Mesenteric fat pad (tissue), 1 donor: ENCODE measurements around the gene DUSP7. TPM values are rescaled to one million over a fixed set of nuclear protein-coding genes. Genes with fewer than 3 reads are reported as not detected.
"Not testable (repeated sequence)": the region's sequence is repeated elsewhere in the genome, so short reads cannot be mapped to it uniquely, and the experiment has no call there.

ENCODE experiments used
- DNase-seq: peaks from one replicate; pipeline ENCODE4 v3.0.0-alpha.2; 2020; ENCODE audit warnings: low spot score
- total RNA-seq: library from RNA; stranded (reverse); fragmentation: NEBNext Ultra II Directional; extraction: Animal tissue kit (Norgen Biotek cat#: 25700); gene quantifications from one replicate; pipeline ENCODE4 v1.2.1, GENCODE V29; 2021
- donor health status: DM: yes; HTN: yes; CAD: no.

The DUSP7 gene
- total RNA-seq, 1 donor from 2014 or later, result 17.2 TPM

DNA sequence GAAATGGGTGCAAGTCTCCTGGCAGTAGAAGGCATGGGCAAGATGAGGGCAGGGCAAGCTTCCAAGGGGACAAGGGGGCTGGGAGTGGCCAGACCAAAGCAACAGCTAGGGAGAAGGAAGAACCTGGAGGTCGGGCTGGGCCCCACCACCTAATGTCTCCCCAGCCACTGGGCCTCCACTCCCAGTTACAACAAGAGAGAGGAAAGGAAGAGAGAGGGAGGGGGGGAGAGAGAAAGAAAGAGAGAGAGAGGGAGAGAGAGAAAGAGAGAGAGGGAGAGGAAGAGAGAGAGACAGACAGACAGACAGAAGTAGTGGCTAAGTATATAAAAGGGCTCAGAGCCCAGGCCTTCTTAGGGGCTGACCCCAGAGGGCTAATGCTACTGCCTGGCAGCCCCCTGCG is 6.9 kb downstream of the DUSP7 start:
- no peak for DNase-seq

DNA sequence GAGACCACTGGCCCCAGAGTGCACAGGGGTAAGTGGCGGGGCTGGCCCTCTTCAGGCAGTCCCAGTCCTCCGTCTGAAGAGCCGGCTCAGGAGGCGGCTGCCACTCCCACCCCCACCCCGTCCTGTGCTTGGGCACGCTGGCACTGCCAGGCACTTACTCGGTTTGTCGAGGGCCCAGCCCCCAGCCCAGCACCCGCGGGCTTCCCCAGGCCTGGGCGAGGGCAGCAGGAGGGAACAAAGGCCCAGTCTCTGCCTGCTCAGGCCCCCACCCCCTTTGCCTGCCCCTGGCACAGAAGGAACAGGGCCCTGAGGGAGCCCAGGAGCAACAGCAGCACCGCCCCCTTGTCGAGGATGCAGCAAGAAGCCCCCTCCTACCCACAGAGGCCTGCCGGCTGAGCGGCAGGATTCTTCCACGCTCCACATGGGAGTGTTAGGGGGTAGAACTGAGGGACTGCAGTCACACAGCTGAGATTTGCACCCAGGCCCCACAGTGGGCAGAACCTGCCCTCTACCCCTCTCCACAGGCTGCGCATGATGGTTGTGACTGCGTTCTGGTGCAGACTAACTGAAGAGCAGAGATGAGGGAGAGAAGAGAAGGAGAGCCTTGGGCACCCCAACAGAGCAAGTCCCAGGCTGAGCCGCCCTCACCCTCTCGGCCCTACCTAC is 8.9 kb downstream of the DUSP7 start:
- DNase-seq, result no peak

DNA sequence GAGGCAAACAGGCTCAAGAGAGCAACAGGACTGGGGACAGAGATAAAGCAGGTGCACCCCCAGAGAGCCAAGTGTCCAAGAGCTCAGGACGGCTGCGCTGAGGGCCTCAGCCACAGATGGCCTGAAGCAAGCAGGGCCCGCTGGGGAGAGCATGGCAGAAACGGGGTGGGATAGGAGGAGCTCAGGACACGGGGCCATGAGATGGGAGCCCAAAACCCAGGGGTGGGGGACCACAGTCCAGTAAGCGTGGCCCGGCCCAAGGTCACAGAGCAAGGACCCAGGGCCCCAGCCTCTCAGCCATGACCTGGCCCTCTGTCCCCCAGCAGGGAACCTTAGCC is 9.5 kb downstream of the DUSP7 start:
- no peak for DNase-seq

DNA sequence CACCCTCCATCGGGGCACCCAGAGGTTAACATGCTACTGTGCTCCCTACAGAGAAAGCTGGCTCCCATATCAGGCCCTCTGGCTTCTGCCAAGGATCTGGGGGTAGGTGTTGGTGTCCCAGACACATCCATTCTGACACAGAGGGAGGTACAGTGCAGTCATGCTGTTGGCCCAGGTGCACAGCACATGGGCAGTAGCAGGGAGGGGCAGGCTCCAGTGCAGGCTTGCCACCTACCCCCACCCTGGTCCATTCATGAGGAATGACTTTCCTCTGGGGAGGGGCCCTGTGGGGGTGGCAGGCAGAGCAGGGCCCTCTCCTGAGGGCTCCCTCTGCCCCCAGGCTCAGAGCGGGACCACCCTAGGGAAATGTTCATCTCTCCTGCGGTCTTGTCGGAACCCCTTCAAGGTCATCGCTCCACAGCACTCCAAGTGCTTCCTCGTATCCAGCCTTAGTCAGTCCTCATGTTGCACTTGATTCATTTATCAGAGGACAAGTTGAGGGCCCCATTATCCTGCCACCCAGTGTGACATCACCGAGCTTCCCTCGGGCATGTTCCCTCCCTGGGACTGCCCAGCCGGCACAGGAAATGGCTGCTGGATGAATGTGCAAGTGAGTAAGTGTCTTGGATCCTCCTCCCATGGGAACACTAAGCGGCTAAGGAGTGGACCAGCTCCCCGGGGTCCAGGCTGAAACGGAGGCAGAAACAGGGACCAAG is 10.0 kb downstream of the DUSP7 start:
- no peak for DNase-seq

DNA sequence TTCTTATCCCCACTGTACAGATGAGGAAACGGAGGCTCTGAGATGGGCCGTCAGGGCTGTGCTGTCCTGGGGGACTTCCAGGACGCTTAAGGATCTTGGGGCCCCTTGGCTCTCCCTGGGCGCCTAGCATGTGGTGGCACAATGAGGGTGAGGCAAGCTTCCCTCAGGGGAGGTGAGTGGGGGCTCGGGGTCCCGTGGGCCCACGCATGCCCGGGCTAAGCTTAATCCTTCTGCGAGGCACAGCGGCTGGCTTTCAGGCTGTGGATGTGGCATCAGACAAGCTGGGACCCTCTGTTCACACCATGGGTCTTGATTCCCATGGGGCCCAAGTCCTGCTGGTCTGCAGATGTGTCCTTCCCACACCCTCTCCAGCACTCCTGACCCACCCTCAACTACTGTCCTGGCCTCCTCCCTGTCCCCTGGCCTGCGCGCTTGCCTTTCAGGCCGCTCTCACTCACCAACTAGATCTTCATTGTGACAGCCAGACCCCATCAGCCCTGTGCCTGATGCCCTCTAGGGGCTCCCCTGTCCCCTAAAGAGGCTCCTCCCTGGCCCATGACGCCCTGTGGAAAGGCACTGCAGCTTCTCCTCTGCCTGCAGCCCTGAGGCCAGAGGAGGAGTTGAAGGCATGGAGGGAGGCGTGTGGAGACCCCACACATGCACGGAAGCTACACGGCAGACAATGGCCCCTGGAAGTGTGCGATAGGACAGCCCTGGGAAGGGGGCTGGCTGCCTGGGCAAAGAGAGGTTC is 11.3 kb downstream of the DUSP7 start:
- no peak for DNase-seq

DNA sequence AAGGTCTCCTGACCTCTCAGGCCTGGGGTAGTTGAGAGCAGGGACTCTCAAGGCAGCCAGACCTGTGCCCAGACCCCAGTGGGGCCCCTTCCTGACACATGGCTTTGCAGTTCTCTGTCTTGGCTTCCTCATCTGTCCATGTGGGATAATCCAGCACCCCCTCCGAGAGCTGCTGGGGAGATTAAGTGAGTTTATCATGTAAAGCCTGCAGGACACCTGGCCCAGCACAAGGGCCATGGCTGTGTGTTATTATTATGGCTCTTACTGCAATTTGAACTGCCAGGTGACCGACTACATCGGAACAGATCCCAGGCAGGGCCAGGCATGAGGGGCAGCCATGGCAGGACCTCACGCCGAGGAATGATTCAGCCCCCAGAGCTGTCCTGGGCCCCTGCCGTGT is 12.6 kb downstream of the DUSP7 start:
- no peak for DNase-seq

DNA sequence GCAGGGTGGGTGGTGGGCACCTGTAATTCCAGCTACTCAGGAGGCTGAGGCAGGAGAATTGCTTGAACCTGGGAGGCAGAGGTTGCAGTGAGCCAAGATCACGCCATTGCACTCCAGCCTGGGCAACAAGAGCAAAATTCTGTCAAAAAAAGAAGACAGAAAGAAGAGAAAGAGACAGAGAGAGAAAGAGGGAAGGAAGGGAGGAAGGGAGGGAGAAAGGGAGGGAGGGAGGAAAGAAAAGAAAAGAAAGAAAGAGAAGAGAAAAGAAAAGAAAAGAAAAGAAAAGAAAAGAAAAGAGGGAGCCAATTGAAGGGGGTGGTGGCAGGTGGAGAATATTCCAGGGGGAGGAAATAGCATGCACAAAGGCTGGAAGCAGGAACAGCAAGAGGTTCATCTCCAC is 13.3 kb downstream of the DUSP7 start:
- DNase-seq, result not testable (repeated sequence)

DNA sequence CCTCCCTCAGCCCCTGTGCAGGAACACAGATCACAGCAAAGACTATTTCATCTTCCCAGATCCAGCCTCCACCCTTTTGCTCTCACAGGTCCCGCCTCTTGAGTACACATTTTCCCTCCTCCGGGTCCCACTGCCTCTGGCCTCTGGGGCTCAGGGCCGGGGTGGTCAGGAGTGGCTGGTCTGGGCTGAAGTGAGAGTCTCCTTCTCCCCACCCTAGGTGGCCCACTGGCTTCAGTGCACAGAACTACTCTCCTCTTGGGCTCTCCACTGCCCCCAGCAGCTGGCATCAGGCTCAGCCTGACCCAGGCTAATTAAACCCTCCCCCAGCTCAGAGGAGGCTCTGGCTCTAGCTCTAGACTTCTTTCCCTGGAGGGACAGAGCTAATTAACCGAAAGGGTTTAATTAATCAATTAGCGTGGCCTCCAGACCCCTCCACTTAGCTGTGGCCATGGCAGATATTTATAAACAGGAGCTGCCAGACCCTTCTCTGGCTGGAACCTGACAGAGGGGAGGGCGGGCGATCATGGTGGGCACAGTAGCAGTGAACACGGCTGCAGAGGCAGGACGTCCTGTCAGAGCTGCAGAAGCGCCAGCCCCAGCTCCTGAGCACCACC is 15.1 kb downstream of the DUSP7 start:
- DNase-seq, result no peak

DNA sequence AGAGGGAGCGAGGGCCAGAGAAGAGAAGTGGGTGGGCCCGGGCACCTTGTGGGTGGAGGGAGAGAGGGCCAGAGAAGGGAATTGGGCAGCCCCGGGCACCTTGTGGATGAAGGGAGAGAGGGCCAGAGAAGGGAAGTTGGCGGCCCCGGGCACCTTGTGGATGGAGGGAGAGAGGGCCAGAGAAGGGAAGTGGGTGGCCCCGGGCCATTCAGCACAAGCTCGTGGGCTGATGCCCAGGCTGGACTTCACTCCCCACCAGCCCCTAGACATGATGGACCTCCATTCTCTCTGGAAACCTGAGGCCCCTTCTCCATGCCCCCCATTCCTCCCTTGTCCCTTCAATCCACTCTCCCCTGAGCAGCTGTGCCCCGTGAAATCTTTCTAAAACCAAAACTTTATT is 15.8 kb downstream of the DUSP7 start:
- no peak for DNase-seq

DNA sequence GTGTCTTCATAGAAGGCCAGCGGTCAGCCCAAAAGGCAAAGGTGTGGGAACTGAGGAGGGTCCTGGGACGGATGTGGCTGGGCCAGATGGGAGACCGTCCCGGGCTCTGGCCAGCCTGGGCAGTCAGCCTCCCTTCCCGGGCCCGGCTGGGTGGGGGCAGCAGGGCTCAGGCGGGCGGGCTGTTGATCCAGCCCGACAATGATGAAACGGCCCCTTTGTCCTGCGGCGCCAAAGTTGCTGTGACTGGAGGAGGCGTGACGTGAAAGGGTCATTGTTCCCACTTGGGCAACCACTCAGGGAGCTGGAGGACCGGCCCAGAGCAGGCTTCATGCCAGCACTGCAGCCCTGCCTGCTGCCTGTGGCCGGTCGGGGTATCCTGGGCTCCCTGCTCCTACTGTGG is 16.5 kb downstream of the DUSP7 start:
- DNase-seq, result no peak

DNA sequence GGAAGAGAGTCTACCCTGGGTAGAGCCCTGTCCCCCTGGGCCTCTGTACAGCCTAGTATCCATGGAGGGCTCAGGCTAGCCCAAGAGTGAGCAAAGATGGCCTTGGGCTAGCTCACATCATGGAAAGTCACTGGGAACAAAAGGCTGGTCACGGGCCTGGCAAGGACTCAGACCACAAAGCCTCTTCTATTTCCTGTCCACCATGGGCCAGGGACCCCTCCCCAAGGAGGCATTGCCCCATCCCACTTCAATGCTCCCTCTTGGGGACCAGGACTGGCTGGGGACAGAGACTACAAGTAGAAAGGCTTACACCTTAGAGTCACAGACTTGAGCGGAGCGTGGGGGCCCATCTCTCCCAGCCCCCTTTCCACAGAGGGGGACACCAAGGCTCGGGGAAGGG is 16.9 kb downstream of the DUSP7 start:
- DNase-seq, result no peak

DNA sequence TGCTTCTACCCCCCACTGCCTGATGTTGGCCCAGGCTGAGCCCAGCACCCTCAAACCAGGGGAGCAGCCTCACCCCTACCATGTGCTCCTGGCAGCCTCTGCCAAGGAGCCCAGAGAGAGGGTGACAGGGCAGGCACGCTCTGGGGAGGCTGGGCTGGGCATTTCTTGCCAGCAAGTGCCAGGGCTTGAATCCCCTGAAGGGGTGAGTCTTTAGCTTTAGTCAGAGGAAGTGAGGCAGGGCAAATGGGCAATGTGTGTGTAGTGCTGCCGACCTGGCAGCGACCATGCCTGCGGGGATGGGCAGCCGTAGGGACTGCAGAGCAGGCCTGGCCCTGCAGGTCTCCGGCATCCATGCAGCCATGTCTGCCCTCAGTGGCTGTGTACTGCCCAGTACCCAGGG is 18.1 kb downstream of the DUSP7 start:
- no peak for DNase-seq

DNA sequence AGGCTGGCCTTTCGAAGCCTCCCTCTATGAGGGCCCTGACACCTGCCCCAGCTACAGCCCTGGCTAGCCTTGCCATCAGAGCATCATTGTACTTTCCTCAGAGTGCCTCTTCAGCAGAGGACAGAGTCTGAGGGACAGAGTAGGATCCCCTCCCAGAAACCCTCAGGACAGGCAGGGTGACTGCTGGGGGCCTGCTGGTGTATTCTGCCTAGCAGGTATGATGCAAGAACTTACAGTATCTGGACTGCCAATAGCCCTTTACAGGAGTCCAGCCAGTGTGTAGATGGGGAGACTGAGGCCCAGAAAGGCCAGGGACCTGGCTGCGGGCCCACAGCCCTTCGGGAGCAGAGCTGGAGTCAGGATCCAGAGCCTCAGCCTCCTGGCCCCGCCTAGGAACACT is 19.1 kb downstream of the DUSP7 start:
- DNase-seq, result no peak

DNA sequence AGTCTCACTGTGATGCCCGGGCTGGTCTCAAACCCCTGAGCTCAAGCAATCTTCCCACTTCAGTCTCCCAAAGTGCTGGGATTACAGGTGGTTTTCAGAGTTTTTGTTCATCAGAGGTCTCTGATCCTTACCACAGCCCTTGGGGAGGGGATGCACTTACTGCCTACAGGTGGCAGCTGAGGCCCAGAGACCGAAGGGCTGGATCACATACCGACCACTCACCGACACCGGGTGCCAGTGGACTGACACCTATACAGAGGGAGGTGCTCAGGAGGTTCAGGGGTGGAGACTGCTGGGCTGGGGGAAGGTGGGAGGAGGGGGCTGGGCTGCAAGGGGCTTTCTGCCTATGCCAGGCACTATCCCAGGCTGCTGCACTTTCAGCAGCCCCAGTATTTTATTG is 19.5 kb downstream of the DUSP7 start:
- DNase-seq, result no peak

DNA sequence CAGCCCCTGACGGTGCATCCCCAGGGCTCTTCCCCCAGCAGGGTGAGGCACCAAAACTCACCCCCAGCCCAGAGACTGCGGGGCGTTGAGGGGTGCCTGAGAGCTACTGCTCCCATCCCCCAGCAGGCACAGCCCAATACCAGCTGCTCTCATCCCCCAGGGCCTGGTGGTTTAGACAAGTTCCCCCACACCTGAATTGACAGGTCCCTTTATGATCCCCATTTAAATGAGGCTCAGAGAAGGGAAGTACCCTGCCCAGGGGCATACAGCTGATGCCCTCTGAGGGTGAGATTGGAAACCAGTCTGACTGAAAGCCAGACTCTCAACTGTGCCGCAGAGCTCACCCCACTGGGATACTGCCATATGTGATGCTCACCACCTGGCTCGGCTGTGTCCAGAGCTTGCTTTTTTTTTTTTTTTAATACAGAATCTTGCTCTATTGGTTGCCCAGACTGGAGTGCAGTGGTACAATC is 20.1 kb downstream of the DUSP7 start:
- no peak for DNase-seq

DNA sequence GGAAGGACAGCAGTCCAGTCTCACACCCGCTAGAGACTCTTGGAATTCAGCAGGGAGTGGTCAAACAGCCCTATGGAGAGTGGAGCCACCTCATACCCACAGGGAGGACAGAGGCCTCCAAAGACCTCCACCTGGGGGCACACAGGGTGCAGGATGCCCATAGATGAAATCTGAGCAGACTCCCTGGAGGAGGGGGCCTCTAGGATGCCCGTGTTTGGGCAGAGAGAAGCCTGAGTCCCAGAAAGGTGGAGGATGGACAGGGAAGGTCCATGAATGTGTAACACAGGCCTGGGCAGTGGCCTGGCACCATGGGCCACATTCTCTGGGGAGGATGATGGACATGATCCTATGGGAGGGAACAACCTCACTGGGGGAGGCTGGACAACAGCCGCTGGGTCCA is 21.7 kb downstream of the DUSP7 start:
- DNase-seq, result no peak

DNA sequence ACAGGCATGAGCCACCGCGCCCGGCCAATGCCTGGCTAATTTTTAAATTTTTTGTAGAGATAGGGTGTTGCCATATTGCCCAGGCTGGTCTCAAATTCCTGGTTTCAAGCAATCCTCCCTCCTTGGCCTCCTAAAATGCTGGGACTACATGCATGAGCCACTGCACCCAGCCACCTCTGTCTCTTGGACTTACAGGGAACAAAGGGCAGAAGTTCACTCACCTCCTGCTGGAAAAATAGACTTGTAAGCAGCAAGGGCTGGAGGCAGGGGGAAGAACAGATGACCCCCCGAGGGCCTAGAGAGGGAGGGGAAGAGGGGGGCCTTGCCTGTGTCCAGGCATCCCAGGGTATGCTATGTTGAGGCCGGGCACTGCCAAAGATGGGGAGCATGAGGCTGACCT is 22.2 kb downstream of the DUSP7 start:
- DNase-seq, result no peak

DNA sequence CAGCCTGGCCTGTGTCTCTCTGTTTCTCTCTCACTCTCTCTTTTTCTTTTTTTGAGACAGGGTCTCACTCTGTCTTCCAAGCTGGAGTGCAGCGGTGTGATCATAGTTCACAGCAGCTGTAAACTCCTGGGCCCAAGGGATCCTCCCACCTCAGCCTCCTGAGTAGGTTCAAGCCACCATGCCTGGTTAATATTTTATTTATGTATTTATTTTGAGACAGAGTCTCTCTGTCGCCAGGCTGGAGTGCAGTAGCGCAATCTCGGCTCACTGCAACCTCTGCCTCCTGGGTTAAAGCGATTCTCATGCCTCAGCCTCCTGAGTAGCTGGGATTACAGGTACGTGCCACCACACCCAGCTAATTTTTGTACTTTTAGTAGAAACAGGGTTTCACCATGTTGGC is 22.6 kb downstream of the DUSP7 start:
- DNase-seq, result not testable (repeated sequence)

DNA sequence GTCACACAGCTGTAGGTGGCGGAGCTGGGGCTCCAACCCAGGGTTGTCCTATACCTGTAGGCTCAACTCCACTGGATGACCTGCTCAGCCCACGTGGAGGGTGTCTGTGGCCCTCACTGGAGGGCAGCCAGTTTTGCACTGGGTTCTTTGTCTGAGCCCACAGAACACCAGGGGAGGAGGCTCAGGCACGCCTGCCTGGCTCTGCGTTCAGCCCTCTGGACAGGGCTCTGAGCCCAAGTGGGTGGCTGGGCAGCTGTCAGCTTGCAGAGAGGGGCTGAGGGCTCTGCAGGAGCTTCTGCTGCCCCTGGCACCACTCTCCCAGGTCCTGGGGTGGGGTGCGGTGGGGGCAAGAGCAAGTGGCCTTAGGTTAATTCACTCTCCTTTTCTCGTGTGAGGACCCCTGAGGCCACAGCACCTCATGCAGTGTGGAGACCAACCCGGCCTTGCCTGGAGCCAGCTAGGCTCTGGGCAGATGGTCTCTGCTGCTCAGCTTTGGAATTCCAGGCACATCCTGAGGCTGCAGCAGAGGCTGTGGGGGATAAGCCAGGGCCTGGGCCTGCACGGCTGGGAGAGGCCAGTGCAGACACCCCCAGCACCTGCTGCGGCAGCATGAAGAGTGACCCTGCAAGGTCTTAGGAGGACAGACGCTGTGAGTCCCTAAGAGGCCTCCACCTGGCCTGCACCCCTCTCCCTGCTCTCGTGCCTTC is 23.5 kb downstream of the DUSP7 start:
- no peak for DNase-seq

DNA sequence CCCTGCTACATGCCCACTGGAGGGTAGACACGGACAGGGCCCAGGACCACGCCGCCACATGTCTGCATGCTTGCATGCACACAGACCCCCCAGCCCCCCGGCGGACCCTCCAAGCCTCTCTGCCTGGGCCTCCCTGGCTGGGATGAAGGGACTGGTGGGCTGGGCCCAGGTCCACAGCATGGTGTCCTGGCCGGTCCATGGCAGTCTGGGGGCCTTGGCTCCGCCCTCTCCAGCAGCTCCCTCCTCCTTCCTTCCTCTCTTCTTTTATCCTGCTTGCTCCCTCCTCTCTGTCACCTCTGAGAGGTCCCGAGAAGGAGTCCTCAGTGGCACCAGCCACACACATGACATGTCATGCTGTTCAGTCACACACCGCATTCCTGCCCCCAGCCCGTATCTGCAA is 24.5 kb downstream of the DUSP7 start:
- no peak for DNase-seq

DNA sequence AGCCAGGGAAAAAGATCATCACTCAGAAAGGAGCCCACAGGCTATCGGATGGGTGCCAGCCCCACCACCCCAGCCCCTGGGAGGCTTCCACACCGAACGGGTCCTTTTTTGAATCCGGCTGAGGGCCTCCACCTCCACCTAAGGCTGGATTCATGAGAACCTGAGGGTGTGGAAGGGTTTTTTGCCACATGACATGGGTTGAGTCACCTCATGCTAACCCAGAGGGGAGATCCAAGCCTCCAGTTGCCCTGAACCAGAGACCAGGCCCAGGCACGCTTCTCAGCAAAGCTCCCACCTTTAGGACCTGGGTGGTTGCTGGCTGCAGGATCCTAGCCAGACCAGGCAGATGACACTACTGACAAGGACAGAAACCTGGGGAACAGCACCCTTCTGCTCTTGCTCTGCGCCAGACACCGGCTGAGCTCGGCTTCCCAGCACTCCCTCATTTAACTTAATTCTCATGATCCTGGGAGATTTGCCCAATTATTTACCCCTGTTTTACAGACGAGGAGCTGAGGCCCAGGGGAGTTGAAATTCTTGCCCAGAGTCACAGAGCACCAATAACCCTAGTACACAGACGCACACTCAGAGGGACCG is 25.6 kb downstream of the DUSP7 start:
- DNase-seq, result no peak
